Stimulated activated CD8-positive, alpha-beta memory T cell treated with anti-CD3 and anti-CD28 coated beads, Interleukin-4, amount 100 ng/mL, for 24 hours (primary cell): ENCODE measurements around the gene ENO4.

Experiments used
- DNase-seq: peaks from one replicate; pipeline ENCODE4 v3.0.0-alpha.2; 2020; ENCODE audit warnings: low read depth

Gene ENO4

DNA sequence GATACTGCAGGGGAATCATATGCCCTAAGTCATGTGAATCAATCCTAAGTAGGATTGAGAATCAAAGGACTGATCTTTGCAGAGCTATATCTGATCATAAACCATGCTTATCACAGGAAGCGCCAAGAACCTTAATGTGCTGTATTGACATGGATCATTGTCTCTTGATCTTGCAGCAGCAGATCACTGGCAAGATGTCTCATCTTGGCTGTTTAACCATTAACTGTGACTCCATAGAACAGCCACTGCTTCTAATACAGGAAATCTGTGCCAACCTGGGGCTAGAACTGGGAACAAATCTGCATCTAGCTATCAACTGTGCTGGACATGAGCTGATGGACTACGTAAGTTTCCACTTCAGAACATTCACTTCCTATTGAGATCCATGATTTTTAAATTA lies 21.6 kb downstream of the ENO4 start:
- DNase-seq, result no peak

DNA sequence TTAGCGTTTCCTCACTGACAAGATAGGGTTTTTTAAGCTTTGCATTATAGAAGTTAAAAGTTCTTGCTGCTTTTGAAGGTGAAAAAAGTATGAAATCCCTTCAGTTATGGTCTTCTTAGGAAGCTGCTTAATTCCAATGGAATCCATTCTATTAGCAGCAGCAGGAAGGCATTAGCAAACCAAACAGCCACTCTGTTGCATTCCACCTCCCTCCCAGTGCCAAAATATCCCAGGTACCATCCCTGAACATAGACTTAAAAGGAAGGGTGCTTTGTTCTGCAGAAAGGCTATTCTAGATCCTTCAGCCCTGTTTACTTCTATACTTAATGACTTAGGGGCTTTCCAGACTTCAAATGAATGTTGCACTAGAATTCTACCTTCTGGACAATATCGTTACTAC lies 23.8 kb downstream of the ENO4 start:
- no peak for DNase-seq

- DNase-seq, result no peak
Measured at GRCh38 chr10:116875897-116876296, 26.6 kb downstream of the ENO4 start.

DNA sequence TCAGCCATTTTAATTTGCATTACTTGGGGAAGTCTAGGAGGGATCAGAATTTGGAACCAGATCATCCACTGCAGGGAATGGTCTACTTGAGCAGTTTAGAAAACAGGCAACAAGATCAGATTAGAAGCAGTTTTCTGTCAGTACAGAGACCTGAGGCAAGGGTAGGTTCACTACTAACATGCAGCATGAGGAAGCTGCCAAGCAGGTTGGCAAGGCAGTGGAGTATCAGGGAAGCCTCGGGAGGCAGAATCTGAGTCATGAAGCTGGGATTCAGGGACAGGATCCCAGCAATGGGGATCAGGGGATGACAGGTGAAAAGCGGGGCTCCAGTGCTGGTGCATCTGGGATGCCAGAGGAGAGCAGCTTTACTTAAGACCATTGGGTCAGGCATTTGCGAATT lies 28.1 kb downstream of the ENO4 start:
- no peak for DNase-seq

- no peak for DNase-seq
Measured at GRCh38 chr10:116878123-116878522, 28.8 kb downstream of the ENO4 start.

DNA sequence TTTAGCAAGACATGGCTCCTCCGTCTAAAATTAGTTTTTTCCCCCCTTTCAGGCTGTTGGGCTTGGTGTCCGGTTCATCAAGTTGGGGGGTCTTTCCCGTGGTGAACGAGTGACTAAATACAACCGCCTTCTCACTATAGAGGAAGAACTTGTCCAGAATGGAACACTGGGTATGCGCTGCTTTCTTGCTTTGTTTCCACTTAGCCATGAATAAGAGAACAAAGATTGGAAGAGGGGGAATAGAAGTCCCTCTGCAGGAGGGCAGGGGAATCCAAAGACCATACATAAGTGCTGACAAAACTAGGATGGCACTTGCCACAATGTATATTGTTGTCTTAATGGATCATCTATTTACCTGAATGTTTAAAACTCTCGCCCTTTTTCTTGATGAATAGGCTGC lies 30.5 kb downstream of the ENO4 start:
- DNase-seq, result no peak

GRCh38 chr10:116880716-116881482 lies 31.6 kb downstream of the ENO4 start:
- no peak for DNase-seq

GRCh38 chr10:116882639-116883038 lies 33.3 kb downstream of the ENO4 start:
- no peak for DNase-seq

GRCh38 chr10:116886772-116887171 lies 37.5 kb downstream of the ENO4 start:
- DNase-seq, result no peak

GRCh38 chr10:116888380-116889055 lies 39.2 kb downstream of the ENO4 start:
- no peak for DNase-seq

GRCh38 chr10:116889066-116889465 lies 39.8 kb downstream of the ENO4 start:
- DNase-seq, result no peak

- DNase-seq, result no peak
Measured at GRCh38 chr10:116891208-116891607, 41.9 kb downstream of the ENO4 start.

DNA sequence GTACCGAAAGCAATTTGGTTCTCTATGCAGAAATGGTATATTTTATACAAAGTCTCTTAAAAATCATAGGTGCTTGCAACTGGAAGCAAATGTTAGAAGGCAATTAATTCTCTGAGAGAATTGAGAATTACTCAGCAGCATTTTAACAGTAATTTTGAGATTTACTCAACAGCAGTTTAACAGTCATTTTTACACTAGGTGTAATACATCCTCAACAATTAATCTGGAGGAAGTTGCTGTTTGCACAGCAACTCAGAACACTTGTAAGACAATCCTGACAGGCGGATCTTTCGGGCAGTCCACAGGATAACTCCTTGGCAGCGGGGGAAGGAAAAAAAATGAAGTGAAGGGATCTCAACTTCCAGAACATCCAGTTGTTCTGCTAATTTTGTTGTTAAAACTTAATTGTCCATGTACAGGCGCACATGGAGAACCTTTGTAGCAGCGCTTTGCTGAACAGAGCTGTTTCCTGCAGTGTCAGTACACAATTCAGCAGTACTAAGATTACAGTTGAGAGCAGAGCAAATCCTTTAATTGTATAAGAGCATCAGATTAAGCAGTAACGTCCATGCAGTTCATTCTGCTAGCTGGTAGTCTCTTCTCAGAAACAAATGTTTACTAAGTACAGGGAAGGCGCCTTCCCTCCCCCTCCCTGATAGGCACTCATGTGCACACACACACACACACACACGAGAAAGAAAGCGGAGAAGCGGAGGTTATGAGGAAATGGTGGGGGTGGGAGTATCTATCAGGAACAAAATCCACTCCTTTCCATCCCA lies 43.8 kb downstream of the ENO4 start:
- DNase-seq, result no peak

- DNase-seq, result no peak
Measured at GRCh38 chr10:116893686-116894037, 44.4 kb downstream of the ENO4 start.

GRCh38 chr10:116899626-116900025 lies 50.3 kb downstream of the ENO4 start:
- no peak for DNase-seq

- no peak for DNase-seq
Measured at GRCh38 chr10:116905845-116906210, 56.5 kb downstream of the ENO4 start.

DNA sequence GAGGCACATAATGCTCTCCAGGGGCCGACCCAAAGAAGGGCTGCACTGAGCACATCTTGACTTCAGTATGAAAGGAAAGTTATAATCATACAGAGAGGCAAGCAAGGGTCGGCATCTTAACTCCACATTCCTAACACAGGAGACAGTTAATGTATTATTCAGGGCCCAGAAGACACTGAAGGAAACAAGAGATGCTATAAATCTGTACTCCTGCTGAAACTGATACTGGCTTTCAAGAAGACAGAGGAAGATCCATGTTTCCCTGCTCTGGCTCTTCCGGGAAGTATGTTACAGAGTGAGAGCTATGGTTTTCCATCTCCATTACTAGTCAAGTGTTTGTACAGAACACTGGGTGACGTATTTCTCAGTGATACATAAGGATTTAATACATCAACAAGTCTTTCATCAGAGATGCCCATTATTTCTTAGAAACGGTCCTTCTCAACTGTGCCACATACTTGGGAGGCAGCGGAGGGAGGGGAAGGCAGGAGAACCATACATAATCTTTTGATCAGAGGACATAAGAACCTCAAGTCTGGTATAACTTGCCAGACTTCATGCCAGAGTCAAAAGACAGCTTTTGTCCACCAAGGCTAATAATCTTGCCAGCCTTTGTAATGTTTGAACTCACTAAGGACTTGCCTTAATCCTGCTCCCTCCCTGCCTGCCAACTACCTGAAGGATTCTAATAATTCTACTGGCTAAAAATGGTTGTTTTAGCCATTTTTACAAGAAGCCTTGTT lies 58.1 kb downstream of the ENO4 start:
- DNase-seq, result no peak

DNA sequence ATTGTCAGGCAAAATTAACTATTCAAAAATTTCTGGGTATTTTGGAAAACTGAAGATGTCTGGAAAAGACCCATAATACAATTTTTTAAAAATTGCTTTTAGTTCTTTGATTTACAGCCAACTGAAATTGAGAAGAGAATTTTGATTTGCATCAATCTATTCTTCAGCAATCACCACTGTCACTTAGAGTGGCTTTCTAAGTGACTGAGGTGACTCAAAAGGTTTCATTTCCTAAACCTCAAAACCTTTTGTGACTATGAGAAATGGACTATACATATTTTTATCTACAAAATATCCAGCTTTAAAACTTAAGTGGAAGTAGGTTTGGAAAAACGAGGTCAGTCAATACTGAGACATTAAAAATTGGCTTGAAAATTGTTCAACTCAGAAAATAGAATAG lies 60.0 kb downstream of the ENO4 start:
- no peak for DNase-seq

GRCh38 chr10:116910910-116911309 lies 61.6 kb downstream of the ENO4 start:
- no peak for DNase-seq

DNA sequence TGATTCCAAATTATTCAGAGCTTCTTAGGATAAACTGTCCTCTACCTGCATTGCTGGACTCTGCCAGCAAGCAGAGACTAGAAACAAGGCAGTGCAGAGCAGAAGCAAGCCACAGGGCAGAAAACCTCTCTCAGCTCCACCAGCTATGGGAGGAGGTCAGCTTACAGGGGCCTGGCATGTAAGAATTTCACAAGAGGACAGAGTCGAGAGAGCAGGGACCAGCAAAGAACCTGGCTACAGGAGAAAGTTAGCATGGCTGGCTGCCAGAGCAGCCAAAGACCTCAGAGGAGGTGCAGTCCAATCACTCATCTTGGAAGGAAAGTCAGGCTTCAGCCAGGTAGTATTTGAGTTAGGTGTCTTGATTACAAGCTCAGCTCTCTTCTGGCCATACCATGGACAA lies 62.9 kb downstream of the ENO4 start:
- no peak for DNase-seq

DNA sequence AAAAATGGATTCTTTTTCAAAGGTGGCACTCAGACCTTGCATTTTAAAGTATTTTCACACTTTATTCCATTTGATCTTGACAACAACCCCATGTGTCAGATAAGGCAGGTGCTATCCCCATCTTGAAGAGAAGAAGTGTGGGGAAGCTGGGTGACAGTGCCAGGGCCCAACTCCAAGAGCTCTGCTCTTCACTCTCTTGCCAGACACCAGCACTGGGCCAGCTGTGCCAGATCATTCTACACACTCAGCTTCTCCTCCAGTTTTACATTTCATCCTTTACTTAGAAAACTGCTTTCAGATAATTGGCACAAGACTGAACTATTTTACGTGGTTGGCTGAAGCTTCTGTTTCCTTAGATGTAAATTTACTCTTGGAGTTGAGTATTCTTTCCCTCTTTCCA lies 64.4 kb downstream of the ENO4 start:
- DNase-seq, result no peak

DNA sequence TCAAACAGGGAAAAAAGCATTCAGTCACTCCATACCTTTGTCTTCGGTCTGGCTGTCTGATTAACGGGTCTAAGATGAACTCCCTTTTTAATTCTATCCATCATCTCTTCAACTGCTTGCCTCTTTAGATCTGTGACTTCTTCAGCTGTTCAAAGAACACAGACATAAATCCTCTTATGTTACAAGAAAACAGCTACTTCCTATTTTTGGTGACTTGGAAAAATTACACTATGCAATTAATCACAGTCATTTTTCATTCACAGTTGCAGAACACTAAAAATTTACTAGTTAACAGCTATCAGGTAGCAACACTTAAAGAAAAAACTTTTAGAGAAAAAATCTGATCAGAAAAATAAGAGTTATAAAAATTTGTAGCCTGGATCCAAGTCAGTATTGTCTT lies 66.0 kb downstream of the ENO4 start:
- no peak for DNase-seq

GRCh38 chr10:116917481-116917880 lies 68.2 kb downstream of the ENO4 start:
- no peak for DNase-seq
